Bronchial epithelial cell (primary cell): Measurements from ENCODE around the gene DYRK1A. TPM values are rescaled to one million over a fixed set of nuclear protein-coding genes. Genes with fewer than 3 reads are reported as not detected.

Experiments used
- DNase-seq: peaks from one replicate; pipeline ENCODE4 v3.0.0-alpha.2; 2010; ENCODE audit warnings: low read depth
- FAIRE-seq: peaks from 2 replicates; lab custom pipeline; 2011; peaks lifted over from hg19 to GRCh38; lab: Jason Lieb, UNC
- H3K27me3 ChIP-seq: 2 replicates; pipeline ENCODE4 v1.5.1; 2011; ENCODE audit warnings: low read length; ENCODE audit not compliant: control insufficient read depth, insufficient read depth
- H3K36me3 ChIP-seq: 2 replicates; pipeline ENCODE4 v1.5.1; 2011; ENCODE audit warnings: low read length; ENCODE audit not compliant: control insufficient read depth, insufficient read depth
- H3K4me3 ChIP-seq: 2 replicates; pipeline ENCODE4 v1.5.1; 2011; ENCODE audit warnings: mild to moderate bottlenecking, low read depth, low read length, control low read depth
- CTCF ChIP-seq: IDR thresholded peaks from 2 replicates; pipeline ENCODE4 v1.5.1; 2011; ENCODE audit warnings: mild to moderate bottlenecking, moderate library complexity, low read length, control low read depth, inconsistent platforms; ENCODE audit not compliant: insufficient read depth, severe bottlenecking
- total RNA-seq: library from RNA; depleted of rRNA; stranded (reverse); fragments of >200 nt; gene quantifications from 2 replicates; pipeline ENCODE4 v1.2.1, GENCODE V29; 2014

The DYRK1A gene
- total RNA-seq, 1 donor from 2014 or later = 51.1 TPM

- Histone ChIP-seq H3K36me3 (no peaks in the 10 kb centered on the region), H3K27me3 (no peaks in the 10 kb centered on the region), H3K4me3 (no peak overlapping the region)
- no peak for TF ChIP-seq CTCF
- no peak for FAIRE-seq
- DNase-seq = no peak
Observed at GRCh38 chr21:37551993-37552355, 185.4 kb downstream of the DYRK1A start.

- FAIRE-seq (no peak), DNase-seq (no peak)
- H3K36me3 ChIP-seq = no peaks in the 10 kb centered on the region
Observed at GRCh38 chr21:37552496-37553029, 186.0 kb downstream of the DYRK1A start.

DNA sequence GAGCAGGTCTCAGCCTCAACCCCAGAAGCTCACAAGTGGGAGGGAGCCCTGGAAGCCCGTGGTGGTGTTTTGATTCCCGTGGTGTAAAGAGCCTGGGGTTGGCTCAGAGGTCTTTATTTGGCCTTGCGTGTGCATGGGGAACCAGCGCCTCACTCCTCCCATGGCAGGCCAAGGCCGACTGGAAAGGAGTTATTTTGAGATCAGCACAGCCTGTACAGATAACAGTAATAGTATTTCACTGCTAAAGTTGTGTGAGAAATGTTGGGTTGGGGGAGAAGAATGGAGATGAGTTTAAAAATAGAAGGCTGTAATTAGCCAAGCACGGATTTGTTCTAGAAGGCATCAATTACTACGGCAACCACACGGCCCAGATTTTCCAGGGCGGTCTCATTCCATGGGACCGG, 186.5 kb downstream of the DYRK1A start:
- H3K27me3 ChIP-seq = no peaks in the 10 kb centered on the region
- no peak overlapping the region for H3K4me3 ChIP-seq
- no peaks in the 10 kb centered on the region for H3K36me3 ChIP-seq
- DNase-seq = no peak
- no peak for FAIRE-seq
- no peak for TF ChIP-seq CTCF

More at GRCh38 chr21:37552496-37553029, 186.0 kb downstream of the DYRK1A start:
- Histone ChIP-seq H3K4me3 (no peak overlapping the region), H3K27me3 (no peaks in the 10 kb centered on the region)
- TF ChIP-seq CTCF = no peak

GRCh38 chr21:37554661-37555379, 188.2 kb downstream of the DYRK1A start:
- no peaks in the 10 kb centered on the region for H3K27me3 ChIP-seq
- no peak for FAIRE-seq
- TF ChIP-seq CTCF = no peak
- DNase-seq = no peak
- no peak overlapping the region for H3K4me3 ChIP-seq
- no peaks in the 10 kb centered on the region for H3K36me3 ChIP-seq

DNA sequence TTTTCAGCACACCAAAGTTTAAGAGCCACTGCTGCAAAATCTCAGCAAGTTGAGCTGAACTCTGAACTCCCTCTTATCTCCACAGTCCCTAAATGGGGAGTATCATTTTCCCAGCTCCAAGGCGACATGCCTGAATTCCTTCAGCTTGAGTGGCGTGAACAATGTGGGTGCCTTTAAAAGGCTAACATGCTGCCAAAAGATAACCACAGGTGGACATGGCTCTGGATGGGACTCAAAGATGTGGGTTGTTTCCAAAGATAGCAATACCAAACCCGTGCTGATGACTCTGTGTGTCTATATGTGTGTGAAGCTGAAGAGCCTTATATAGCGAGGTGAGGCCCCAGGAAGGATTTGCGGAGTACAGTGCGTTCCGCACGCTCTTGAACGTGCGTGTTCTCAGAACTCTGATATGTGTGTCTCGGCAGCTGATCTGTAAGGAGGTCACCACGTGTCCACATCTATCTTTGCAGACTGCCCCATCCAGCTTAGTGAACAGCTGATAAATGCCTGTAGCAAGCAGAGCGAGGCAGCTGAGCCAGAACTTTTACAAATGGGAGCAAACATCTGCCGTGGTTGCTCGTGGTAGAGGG, 189.2 kb downstream of the DYRK1A start:
- no peak for DNase-seq
- FAIRE-seq = no peak
- Histone ChIP-seq H3K36me3 (no peaks in the 10 kb centered on the region), H3K4me3 (no peak overlapping the region), H3K27me3 (no peaks in the 10 kb centered on the region)
- TF ChIP-seq CTCF = no peak
